Endothelial cell of umbilical vein (primary cell): Measurements from ENCODE around the gene AP3M1. TPM values are rescaled to one million over a fixed set of nuclear protein-coding genes. Genes with fewer than 3 reads are reported as not detected.

Experiments
- BruUV-seq: library from RNA; stranded (reverse); fragments of 400-500 nt; replicated peaks from 2 replicates; lab custom pipeline; 2021; lab: Mats Ljungman, UMichigan
- CTCF ChIA-PET: fragments of 300-600, 350-600 bp; sonication (Branson Sonifier 250); formaldehyde crosslinking; loops from one replicate; lab custom pipeline; 2021; ENCODE audit warnings: antibody characterized with exemption, inconsistent platforms; lab: Charles Lee
- POLR2A ChIA-PET: fragments of 300-600, 350-600 bp; sonication (Branson Sonifier 250); formaldehyde crosslinking; loops from one replicate; lab custom pipeline; 2021; ENCODE audit warnings: antibody characterized with exemption, inconsistent platforms; lab: Charles Lee
- DNase-seq: peaks from one replicate; pipeline ENCODE4 v3.0.0-alpha.2; 2011; ENCODE audit warnings: low read depth, low spot score
- FAIRE-seq: peaks from 2 replicates; lab custom pipeline; 2011; peaks lifted over from hg19 to GRCh38; lab: Jason Lieb, UNC
- H2AFZ ChIP-seq: 2 replicates; pipeline ENCODE4 v1.6.0; 2012; ENCODE audit warnings: low read depth, low read length, control low read depth, inconsistent platforms
- H3K27ac ChIP-seq: 2 replicates; pipeline ENCODE4 v1.5.1; 2011; ENCODE audit warnings: low read depth, mild to moderate bottlenecking, control low read depth, low read length, moderate library complexity; ENCODE audit not compliant: insufficient read depth
- H3K27me3 ChIP-seq, 2 experiments: 2 replicates each; pipeline versions ENCODE4 v1.6.0 to v1.6.1; 2011; ENCODE audit warnings: low read length in 2 of 2, mixed read lengths in 1 of 2; ENCODE audit not compliant: control insufficient read depth in 2 of 2, insufficient read depth in 2 of 2
- H3K36me3 ChIP-seq, 2 experiments: 2 replicates in 1 of 2; 3 replicates in 1 of 2; pipeline ENCODE4 v1.5.1; 2011; ENCODE audit warnings: low read length in 2 of 2, mild to moderate bottlenecking in 1 of 2, moderate library complexity in 1 of 2; ENCODE audit not compliant: control insufficient read depth in 2 of 2, insufficient read depth in 2 of 2; ENCODE audit errors: extremely low read depth in 1 of 2
- H3K4me1 ChIP-seq: 3 replicates; pipeline ENCODE4 v1.5.1; 2011; ENCODE audit warnings: mild to moderate bottlenecking, low read length; ENCODE audit not compliant: control insufficient read depth, insufficient read depth; ENCODE audit errors: extremely low read depth
- H3K4me2 ChIP-seq: 2 replicates; pipeline ENCODE4 v1.6.1; 2011; ENCODE audit warnings: low read length, control low read depth, mixed read lengths; ENCODE audit not compliant: insufficient read depth
- H3K4me3 ChIP-seq, 3 experiments: fragments of 200-600 bp in 1 of 3; sonication (generic), shearing (Covaris generic) in 1 of 3; replicated peaks in 1 of 3; 2 replicates each; pipeline ENCODE4 v1.5.1; 2011 to 2016; ENCODE audit warnings: control low read depth in 3 of 3, low read length in 3 of 3, mild to moderate bottlenecking in 2 of 3, inconsistent platforms in 1 of 3, low read depth in 1 of 3, moderate library complexity in 1 of 3; ENCODE audit not compliant: insufficient read depth in 1 of 3
- H3K79me2 ChIP-seq: 2 replicates; pipeline ENCODE4 v1.6.0; 2012; ENCODE audit warnings: low read length, inconsistent platforms; ENCODE audit not compliant: control insufficient read depth, insufficient read depth
- H3K9ac ChIP-seq: replicated peaks from 2 replicates; pipeline ENCODE3; 2011; ENCODE audit warnings: low read length, control low read depth; ENCODE audit not compliant: insufficient read depth; ENCODE audit errors: extremely low read depth
- H3K9me1 ChIP-seq: replicated peaks from 3 replicates; pipeline ENCODE4 v1.6.0; 2011; ENCODE audit warnings: mild to moderate bottlenecking, low read length; ENCODE audit not compliant: control insufficient read depth, insufficient read depth; ENCODE audit errors: extremely low read depth
- H3K9me3 ChIP-seq: replicated peaks from 2 replicates; pipeline ENCODE4 v1.5.1; 2012; ENCODE audit warnings: low read length, inconsistent platforms; ENCODE audit not compliant: control insufficient read depth, insufficient read depth
- H4K20me1 ChIP-seq: replicated peaks from 2 replicates; pipeline ENCODE3; 2011; ENCODE audit warnings: mild to moderate bottlenecking, low read length; ENCODE audit not compliant: control insufficient read depth, insufficient read depth; ENCODE audit errors: extremely low read depth
- EZH2 ChIP-seq: IDR thresholded peaks from 2 replicates; pipeline ENCODE4 v1.6.1; 2012; ENCODE audit warnings: borderline replicate concordance, low read depth, mild to moderate bottlenecking, moderate library complexity, low read length, inconsistent platforms; ENCODE audit not compliant: severe bottlenecking
- FOS ChIP-seq: IDR thresholded peaks from 2 replicates; pipeline ENCODE4 v1.6.1; 2011; ENCODE audit warnings: mild to moderate bottlenecking, low read length, moderate library complexity, borderline replicate concordance; ENCODE audit not compliant: insufficient read depth
- GATA2 ChIP-seq: IDR thresholded peaks from 2 replicates; pipeline ENCODE4 v1.7.0; 2011; ENCODE audit warnings: low read depth, mild to moderate bottlenecking, moderate library complexity, mixed read lengths, low read length; ENCODE audit not compliant: insufficient read length, insufficient read depth
- JUN ChIP-seq: IDR thresholded peaks from 2 replicates; pipeline ENCODE4 v1.6.1; 2011; ENCODE audit warnings: borderline replicate concordance, low read depth; ENCODE audit not compliant: insufficient read length, insufficient read depth
- MYC ChIP-seq: IDR thresholded peaks from one replicate; pipeline ENCODE4 v1.6.1; 2011; ENCODE audit warnings: mild to moderate bottlenecking, low read depth, low read length
- POLR2A ChIP-seq: IDR thresholded peaks from 2 replicates; pipeline ENCODE4 v1.6.1; 2012; ENCODE audit warnings: low read depth, mild to moderate bottlenecking, control low read depth, low read length
- POLR2AphosphoS5 ChIP-seq: IDR thresholded peaks from 2 replicates; pipeline ENCODE4 v1.6.1; 2012; ENCODE audit warnings: low read depth, mild to moderate bottlenecking, control low read depth, low read length, moderate library complexity; ENCODE audit not compliant: insufficient read depth
- dilution Hi-C: fragments of 300-500 bp; cut with MboI; formaldehyde crosslinking; loops from one replicate; pipeline ENCODE4 v1.15.0; 2019; ENCODE audit warnings: low sequenced_read_pairs; ENCODE audit not compliant: extremely low pct_ligation_motif_present
- intact Hi-C: fragments of 100-400 bp; cut with micrococcal nuclease; formaldehyde crosslinking; loops from one replicate; pipeline ENCODE4 v1.10.0; 2022
- polyA plus RNA-seq, 4 experiments: library from polyadenylated mRNA; depleted of rRNA in 3 of 4; stranded (reverse) in 3 of 4; unstranded in 1 of 4; fragments of >200 nt; gene quantifications; 2 replicates each; pipeline versions ENCODE4 v1.2.1 to v1.2.3, GENCODE V29; 2011 to 2012; ENCODE audit warnings: missing spikeins in 1 of 4
- total RNA-seq: library from RNA; stranded (reverse); gene quantifications from 2 replicates; pipeline ENCODE4 v1.2.3, GENCODE V29; 2021
- TF ChIP-seq, protein P1 (sequence below), 2 donors: IDR thresholded peaks; 1 replicate in 1 of 2; 2 replicates in 1 of 2; pipeline ENCODE4 v1.5.1; 2011; ENCODE audit warnings: low read length in 2 of 2, mild to moderate bottlenecking in 2 of 2, moderate library complexity in 2 of 2, control low read depth in 1 of 2, inconsistent platforms in 1 of 2, low read depth in 1 of 2; ENCODE audit not compliant: insufficient read depth in 1 of 2; ENCODE audit errors: extremely low read depth in 1 of 2
- TF ChIP-seq, protein P2 (sequence below): IDR thresholded peaks from 2 replicates; pipeline ENCODE4 v1.6.1; 2011; ENCODE audit not compliant: insufficient read depth, insufficient read length

The AP3M1 gene
- total and polyA plus RNA-seq, 2 donors (not counting 3 experiments of a cell fraction or from before 2014, with no cell fraction given), result 34.0 to 58.8 TPM

GRCh38 chr10:74153123-74153522 lies 2.5 kb upstream of the AP3M1 start:
- no TSS peak for BruUV-seq
- Histone ChIP-seq H3K36me3 (peaks cover 0 to under 1% of the 10 kb centered on the region in 2 experiments), H3K9ac (no peak overlapping the region), H4K20me1 (no peaks in the 10 kb centered on the region), H3K9me3 (no peaks in the 10 kb centered on the region), H3K79me2 (peaks cover 30% of the 10 kb centered on the region), H3K9me1 (no peaks in the 10 kb centered on the region), H3K4me2 (no peak overlapping the region), H3K27me3 (no peaks in the 10 kb centered on the region), H2AFZ (no peak overlapping the region), H3K4me3 (no peak overlapping the region), H3K4me1 (peaks cover 12% of the 10 kb centered on the region), H3K27ac (no peak overlapping the region)
- intact Hi-C loops, result loop anchor here (5.0 to 10.0 kb wide), 2 partner anchors 962 to 1079 kb away; partner anchors contain the start of gene SAMD8
- dilution Hi-C loops, result no loop called here
- POLR2A ChIA-PET, result no interaction called here
- DNase-seq (no peak), FAIRE-seq (no peak)
- CTCF ChIA-PET, result interaction anchor here (1.0 to 1.7 kb wide), 3 partner anchors 9 to 83 kb away, joined by 3 to 8 read pairs (median 4); no protein-coding TSS in a partner anchor
- TF ChIP-seq JUN (no peak), MYC (no peak), POLR2A (no peak), FOS (no peak), GATA2 (no peak), EZH2 (no peak), POLR2AphosphoS5 (no peak)
- TF ChIP-seq, protein P1, sequence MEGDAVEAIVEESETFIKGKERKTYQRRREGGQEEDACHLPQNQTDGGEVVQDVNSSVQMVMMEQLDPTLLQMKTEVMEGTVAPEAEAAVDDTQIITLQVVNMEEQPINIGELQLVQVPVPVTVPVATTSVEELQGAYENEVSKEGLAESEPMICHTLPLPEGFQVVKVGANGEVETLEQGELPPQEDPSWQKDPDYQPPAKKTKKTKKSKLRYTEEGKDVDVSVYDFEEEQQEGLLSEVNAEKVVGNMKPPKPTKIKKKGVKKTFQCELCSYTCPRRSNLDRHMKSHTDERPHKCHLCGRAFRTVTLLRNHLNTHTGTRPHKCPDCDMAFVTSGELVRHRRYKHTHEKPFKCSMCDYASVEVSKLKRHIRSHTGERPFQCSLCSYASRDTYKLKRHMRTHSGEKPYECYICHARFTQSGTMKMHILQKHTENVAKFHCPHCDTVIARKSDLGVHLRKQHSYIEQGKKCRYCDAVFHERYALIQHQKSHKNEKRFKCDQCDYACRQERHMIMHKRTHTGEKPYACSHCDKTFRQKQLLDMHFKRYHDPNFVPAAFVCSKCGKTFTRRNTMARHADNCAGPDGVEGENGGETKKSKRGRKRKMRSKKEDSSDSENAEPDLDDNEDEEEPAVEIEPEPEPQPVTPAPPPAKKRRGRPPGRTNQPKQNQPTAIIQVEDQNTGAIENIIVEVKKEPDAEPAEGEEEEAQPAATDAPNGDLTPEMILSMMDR (IDR thresholded peaks at IDR 0.05; ENCODE audit: extremely low read depth in 1 of 2, insufficient read depth in 1 of 2, low read depth in 1 of 2, low read length in 2 of 2), result no peak
- TF ChIP-seq, protein P2, sequence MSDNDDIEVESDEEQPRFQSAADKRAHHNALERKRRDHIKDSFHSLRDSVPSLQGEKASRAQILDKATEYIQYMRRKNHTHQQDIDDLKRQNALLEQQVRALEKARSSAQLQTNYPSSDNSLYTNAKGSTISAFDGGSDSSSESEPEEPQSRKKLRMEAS, result no peak
